Raji (cell line): ENCODE measurements around the gene ZNF718.

Experiments used
- POLR2A ChIP-seq: IDR thresholded peaks from 2 replicates; pipeline ENCODE4 v1.6.1; 2011; ENCODE audit warnings: low read depth, low read length, control low read depth; ENCODE audit not compliant: insufficient read depth

The ZNF718 gene

GRCh38 chr4:138935-139334 lies 14.6 kb downstream of the ZNF718 start:
- TF ChIP-seq POLR2A, result no peak

GRCh38 chr4:139691-140090 lies 15.4 kb downstream of the ZNF718 start:
- TF ChIP-seq POLR2A, result no peak

- TF ChIP-seq POLR2A, result no peak
These were observed 22.3 kb downstream of the ZNF718 start for GRCh38 chr4:146621-147020.

- no peak for TF ChIP-seq POLR2A
These were observed 22.9 kb downstream of the ZNF718 start for GRCh38 chr4:147233-147632.

GRCh38 chr4:161496-162284 lies 37.4 kb downstream of the ZNF718 start:
- no peak for TF ChIP-seq POLR2A

- no peak for TF ChIP-seq POLR2A
These were observed 49.5 kb downstream of the ZNF718 start for GRCh38 chr4:173666-174314.

- no peak for TF ChIP-seq POLR2A
These were observed 51.7 kb downstream of the ZNF718 start for GRCh38 chr4:175986-176385.

- no peak for TF ChIP-seq POLR2A
These were observed 52.7 kb downstream of the ZNF718 start for GRCh38 chr4:176995-177394.

GRCh38 chr4:188091-188490 lies 63.8 kb downstream of the ZNF718 start:
- no peak for TF ChIP-seq POLR2A

GRCh38 chr4:200936-201335 lies 76.6 kb downstream of the ZNF718 start:
- TF ChIP-seq POLR2A, result no peak

GRCh38 chr4:205097-205756 lies 80.9 kb downstream of the ZNF718 start:
- no peak for TF ChIP-seq POLR2A

- TF ChIP-seq POLR2A, result no peak
These were observed 81.8 kb downstream of the ZNF718 start for GRCh38 chr4:206054-206453.

- TF ChIP-seq POLR2A, result no peak
These were observed 86.8 kb downstream of the ZNF718 start for GRCh38 chr4:211033-211511.

- no peak for TF ChIP-seq POLR2A
These were observed 88.3 kb downstream of the ZNF718 start for GRCh38 chr4:212438-213188.
